Epithelial cell of umbilical artery (primary cell): ENCODE results near the gene KRT82. TPM values are rescaled to one million over a fixed set of nuclear protein-coding genes. Genes with fewer than 3 reads are reported as not detected.

ENCODE experiments used
- total RNA-seq: library from RNA; depleted of rRNA; stranded (reverse); fragments of >200 nt; gene quantifications from 2 replicates; pipeline ENCODE4 v1.2.3, GENCODE V29; 2014

KRT82 gene
- not detected in 2 replicates for total RNA-seq

GRCh38 chr12:52405922-52406385, at the start of gene KRT82:
Gene KRT82 (minus strand): TSS chr12:52406335. CDS start chr12:52406277, 58 bp downstream.

GRCh38 chr12:52452101-52452500, 46.0 kb upstream of the KRT82 start, which contains the start of gene KRT6B:
Gene KRT6B (minus strand): TSS chr12:52452146. CDS start chr12:52452078, 68 bp downstream.

GRCh38 chr12:52434081-52434733, 28.1 kb upstream of the KRT82 start, which contains the start of gene KRT75:
Gene KRT75 (minus strand): TSS chr12:52434371. CDS start chr12:52434304, 67 bp downstream.

DNA sequence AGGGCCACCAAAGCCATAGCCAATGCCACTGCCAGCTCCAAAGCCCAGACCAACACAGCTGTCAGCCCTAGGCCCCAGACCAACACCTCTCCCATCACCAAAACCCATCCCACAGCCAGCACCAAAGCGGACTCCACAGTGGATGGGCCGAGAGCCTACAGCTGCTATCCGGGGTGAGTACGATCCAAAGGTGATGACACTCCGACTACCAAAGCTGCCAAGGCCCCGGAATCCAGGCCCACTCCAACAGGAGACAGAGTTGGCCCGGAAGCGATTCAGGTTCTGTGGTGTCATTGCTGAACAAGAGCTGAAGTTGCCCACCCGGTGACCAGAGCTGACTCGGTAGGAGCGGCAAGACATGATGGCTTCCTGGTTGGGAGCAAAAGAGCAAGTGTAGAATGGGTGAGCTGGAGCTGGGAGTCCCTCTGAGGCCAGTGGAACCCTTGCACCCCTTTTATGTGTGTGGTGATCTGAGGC, 20.9 kb downstream of the KRT82 start, which contains the start of gene KRT84:
TSS of gene KRT84 (minus strand) at position 427 of the 477 bp plus-strand sequence. CDS start at position 360, 67 bp downstream.

DNA sequence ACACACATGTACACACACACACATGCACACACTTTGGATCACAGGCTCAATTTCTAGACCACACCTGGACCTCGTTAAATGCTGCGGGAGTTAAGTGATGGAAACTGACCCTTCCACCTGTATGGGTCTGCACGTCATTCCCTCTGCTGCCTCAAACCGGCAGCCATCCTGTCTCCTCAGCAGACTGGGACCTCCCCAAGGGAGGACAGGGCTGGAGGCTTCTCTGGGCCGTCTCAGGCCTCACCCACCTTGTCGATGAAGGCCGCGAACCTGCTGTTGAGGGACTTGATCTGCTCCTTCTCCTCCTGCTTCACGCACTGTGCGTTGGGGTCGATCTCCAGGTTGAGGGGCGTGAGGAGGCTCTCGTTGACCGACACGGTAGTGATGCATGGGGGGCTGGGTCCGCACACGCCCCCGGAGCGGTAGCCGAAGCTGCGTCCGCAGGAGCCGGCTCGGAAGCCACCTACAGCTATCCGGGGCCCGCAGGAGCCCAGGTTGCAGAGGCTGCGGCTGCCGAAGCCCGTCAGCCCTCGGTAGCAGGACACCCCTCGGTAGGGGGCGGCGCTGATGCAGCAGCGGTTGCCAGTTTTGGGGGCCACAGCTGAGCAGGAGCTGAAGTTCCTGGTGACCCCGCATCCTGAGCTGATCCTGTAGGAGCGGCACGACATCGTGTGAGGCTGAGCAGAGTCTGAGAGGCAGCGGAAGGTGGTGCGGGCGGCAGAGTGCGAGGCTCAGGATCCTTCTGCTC, 39.2 kb downstream of the KRT82 start, which contains the start of gene KRT85:
TSS of gene KRT85 (minus strand) at position 744 of the 748 bp plus-strand sequence. CDS start at position 668, 76 bp downstream.

Other genes with a start within 250 kb of the KRT82 start
- 11.1 and 11.4 TPM in 2 replicates for gene KRT80, start 214.3 kb downstream of the KRT82 start, total RNA-seq
- 33.4 and 450 TPM in 2 replicates for gene KRT7, start 173.1 kb downstream of the KRT82 start, total RNA-seq
- gene KRT86, start 131.7 kb downstream of the KRT82 start, total RNA-seq, result 0.15 TPM in 1 of 2 replicates, not detected in the other
- gene KRT81, start 114.8 kb downstream of the KRT82 start, total RNA-seq, result 0.32 TPM in 1 of 2 replicates, not detected in the other
- gene KRT83, start 84.9 kb downstream of the KRT82 start, total RNA-seq, result not detected in 2 replicates
- not detected in 2 replicates for gene KRT85, start 38.9 kb downstream of the KRT82 start, total RNA-seq
- gene KRT84, start 20.7 kb downstream of the KRT82 start, total RNA-seq, result not detected in 2 replicates
- under 0.01 and 2.6 TPM in 2 replicates for gene KRT75, start 28.0 kb upstream of the KRT82 start, total RNA-seq
- gene KRT6B, start 45.8 kb upstream of the KRT82 start, total RNA-seq, result not detected in 2 replicates
- gene KRT6C, start 67.5 kb upstream of the KRT82 start, total RNA-seq, result not detected in 2 replicates
- 0.30 TPM in 1 of 2 replicates, not detected in the other for gene KRT6A, start 86.9 kb upstream of the KRT82 start, total RNA-seq
- under 0.01 and 0.91 TPM in 2 replicates for gene KRT5, start 114.1 kb upstream of the KRT82 start, total RNA-seq
- gene KRT71, start 146.8 kb upstream of the KRT82 start, total RNA-seq, result not detected in 2 replicates
- not detected in 2 replicates for gene KRT74, start 167.5 kb upstream of the KRT82 start, total RNA-seq
- gene KRT72, start 195.1 kb upstream of the KRT82 start, total RNA-seq, result not detected in 2 replicates
- not detected in 2 replicates for gene KRT73, start 212.2 kb upstream of the KRT82 start, total RNA-seq
- gene KRT2, start 245.9 kb upstream of the KRT82 start, total RNA-seq, result not detected in 2 replicates